ENCODE data around the gene FAM78A.

- TF ChIP-seq EZH2phosphoT487 (IDR thresholded peaks at IDR 0.05; ENCODE audit: insufficient read depth, low read depth) (no peak), EZH2 (IDR thresholded peaks at IDR 0.05; ENCODE audit: insufficient read depth, poor library complexity, severe bottlenecking) (no peak)
Measured at GRCh38 chr9:131246618-131247017, 29.7 kb downstream of the FAM78A start.
